Activated CD8-positive, alpha-beta memory T cell treated with anti-CD3 and anti-CD28 coated beads, Interleukin-2, amount 10 ng/mL, durations not matched to agents 7 days and 5 days (primary cell): ENCODE measurements around the gene GMPR. TPM values are rescaled to one million over a fixed set of nuclear protein-coding genes. Genes with fewer than 3 reads are reported as not detected.

Experiments
- ATAC-seq: fragments of 150-1000 bp; cut with Tn5 transposase; one replicate; pipeline ENCODE4 v1.10.0; 2021; ENCODE audit warnings: moderate library complexity
- CTCF ChIA-PET: fragments of 350-600 bp; sonication (Branson Sonifier 250); formaldehyde crosslinking; loops from one replicate; lab custom pipeline; 2021; ENCODE audit warnings: antibody characterized with exemption; lab: Charles Lee
- DNase-seq: peaks from one replicate; pipeline ENCODE4 v3.0.0-alpha.2; 2020
- H3K27ac Mint-ChIP-seq: one replicate; pipeline ENCODE4 v1.8.0; 2021; ENCODE audit warnings: mild to moderate bottlenecking, mixed read lengths
- H3K27me3 Mint-ChIP-seq: one replicate; pipeline ENCODE4 v1.8.0; 2021; ENCODE audit warnings: mixed read lengths
- H3K36me3 Mint-ChIP-seq: one replicate; pipeline ENCODE4 v1.8.0; 2021; ENCODE audit warnings: mild to moderate bottlenecking, mixed read lengths
- H3K4me1 Mint-ChIP-seq: one replicate; pipeline ENCODE4 v1.8.0; 2021; ENCODE audit warnings: mixed read lengths
- H3K4me3 Mint-ChIP-seq: one replicate; pipeline ENCODE4 v1.8.0; 2021; ENCODE audit warnings: mild to moderate bottlenecking, moderate library complexity, mixed read lengths
- H3K9me3 Mint-ChIP-seq: one replicate; pipeline ENCODE4 v1.8.0; 2022; ENCODE audit warnings: low read depth, mixed read lengths
- total RNA-seq, 2 experiments: library from RNA; stranded (reverse); gene quantifications; one replicate each; pipeline ENCODE4 v1.2.3, GENCODE V29; 2021

The GMPR gene
- total RNA-seq, 2 experiments from 2014 or later, result 11.8 to 13.1 TPM

- peaks cover 5% of the 10 kb centered on the region for H3K4me1 Mint-ChIP-seq
- no peak overlapping the region for H3K4me3 Mint-ChIP-seq
- no peak for DNase-seq
- no peak for ATAC-seq
- no peak overlapping the region for H3K27ac Mint-ChIP-seq
- CTCF ChIA-PET, result interaction anchor here (1.8 kb wide), 1 partner anchor 65 kb away, joined by 4 read pairs; no protein-coding TSS in a partner anchor
- peaks cover 3% of the 10 kb centered on the region for H3K36me3 Mint-ChIP-seq
- no peaks in the 10 kb centered on the region for H3K27me3 Mint-ChIP-seq
- H3K9me3 Mint-ChIP-seq, result no peaks in the 10 kb centered on the region
Observed at GRCh38 chr6:16338577-16339264, 100.3 kb downstream of the GMPR start.

- Mint-ChIP-seq H3K27ac (no peak overlapping the region), H3K4me1 (peaks cover 5% of the 10 kb centered on the region), H3K27me3 (no peaks in the 10 kb centered on the region), H3K9me3 (no peaks in the 10 kb centered on the region), H3K36me3 (peaks cover 5% of the 10 kb centered on the region), H3K4me3 (no peak overlapping the region)
- ATAC-seq, result no peak
- DNase-seq, result no peak
- CTCF ChIA-PET, result interaction anchor here (1.8 kb wide), 1 partner anchor 64 kb away, joined by 4 read pairs; no protein-coding TSS in a partner anchor
Observed at GRCh38 chr6:16339265-16339587, 100.8 kb downstream of the GMPR start.

- H3K27ac Mint-ChIP-seq, result no peak overlapping the region
- DNase-seq (no peak), ATAC-seq (no peak)
- H3K9me3 Mint-ChIP-seq, result no peaks in the 10 kb centered on the region
- H3K36me3 Mint-ChIP-seq, result peaks cover 5% of the 10 kb centered on the region
- no peak overlapping the region for H3K4me3 Mint-ChIP-seq
- H3K27me3 Mint-ChIP-seq, result no peaks in the 10 kb centered on the region
- no peaks in the 10 kb centered on the region for H3K4me1 Mint-ChIP-seq
- CTCF ChIA-PET, result interaction anchor here (1.0 kb wide), 1 partner anchor 10 kb away, joined by 3 read pairs; no protein-coding TSS in a partner anchor
Observed at GRCh38 chr6:16343593-16343992, 105.2 kb downstream of the GMPR start.

- Mint-ChIP-seq H3K4me3 (no peak overlapping the region), H3K27ac (no peak overlapping the region), H3K36me3 (peaks cover 5% of the 10 kb centered on the region), H3K27me3 (no peaks in the 10 kb centered on the region), H3K4me1 (no peaks in the 10 kb centered on the region), H3K9me3 (no peaks in the 10 kb centered on the region)
- ATAC-seq (no peak), DNase-seq (no peak)
- CTCF ChIA-PET, result interaction anchor here (1.7 kb wide), 1 partner anchor 13 kb away, joined by 5 read pairs; no protein-coding TSS in a partner anchor
Observed at GRCh38 chr6:16344756-16345155, 106.4 kb downstream of the GMPR start.

Other genes starting within 250 kb of the GMPR start
- 10 to 100 TPM in 1 of 2 experiments, 1 to 10 TPM in 1; 9.1 to 14.8 TPM for gene MYLIP, start 109.5 kb upstream of the GMPR start, total RNA-seq